ENCODE results near the gene CSTF1. TPM values are rescaled to one million over a fixed set of nuclear protein-coding genes. Genes with fewer than 3 reads are reported as not detected.

CSTF1 gene
- total and polyA plus RNA-seq, 8 donors, result 30.0 to 44.6 (median 41.5) TPM

DNA sequence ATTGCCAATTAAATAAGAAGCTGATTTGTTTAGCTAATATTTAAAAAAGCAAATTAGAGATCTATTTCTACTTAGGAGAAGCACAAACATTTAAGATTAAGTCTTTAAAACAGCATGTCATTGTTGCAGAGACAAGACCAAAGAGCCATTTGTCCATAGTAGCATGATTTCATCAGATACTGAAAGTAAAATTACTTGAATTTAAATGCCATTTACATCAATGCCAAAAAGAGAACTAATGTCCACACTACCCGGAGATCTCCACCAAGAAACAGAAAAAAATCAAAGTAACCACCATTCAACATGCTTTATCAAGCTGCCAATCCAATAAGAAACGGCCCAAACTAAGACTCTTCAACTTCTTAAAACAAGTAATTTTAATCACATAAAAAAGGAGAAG lies 16.1 kb upstream of the CSTF1 start:
- Histone ChIP-seq H3K27ac (peak overlapping the region in 1 of 2 donors; percentile 24), H3K4me1 (peaks cover 0 to 9% of the 10 kb centered on the region in 2 donors), H3K4me3 (no peak overlapping the region), H3K27me3 (no peaks in the 10 kb centered on the region), H3K9me3 (no peaks in the 10 kb centered on the region), H3K36me3 (peaks cover 0 to 6% of the 10 kb centered on the region in 2 donors)
- no peak for DNase-seq
- intact Hi-C loops (cut with DNase I), result no loop called here
- no peak for TF ChIP-seq CTCF (IDR thresholded peaks at IDR 0.05)
- no peak for ATAC-seq

DNA sequence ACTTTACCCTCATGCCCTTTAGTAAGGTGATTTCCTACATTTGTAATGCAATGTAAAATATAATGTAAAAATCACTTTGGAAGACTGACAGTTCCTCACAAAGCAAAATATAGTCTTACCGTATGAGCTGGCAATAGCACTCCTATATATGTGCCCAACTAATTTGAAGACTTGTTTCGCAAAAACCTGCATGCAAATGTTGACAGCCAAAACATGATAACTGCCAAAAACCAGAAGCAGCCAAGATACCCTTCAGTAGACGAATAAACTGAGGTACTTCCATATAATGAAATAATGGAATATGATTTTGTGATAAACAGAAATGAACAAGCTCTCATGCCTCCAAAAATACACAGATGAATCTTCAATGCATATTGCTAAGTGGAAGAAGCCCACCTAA lies 14.1 kb upstream of the CSTF1 start:
- DNase-seq, result no peak
- TF ChIP-seq CTCF (IDR thresholded peaks at IDR 0.05), result no peak
- no peak for ATAC-seq
- Histone ChIP-seq H3K4me1 (peaks cover 0 to 9% of the 10 kb centered on the region in 2 donors), H3K4me3 (no peak overlapping the region), H3K9me3 (no peaks in the 10 kb centered on the region), H3K27ac (no peak overlapping the region), H3K36me3 (no peaks in the 10 kb centered on the region), H3K27me3 (no peaks in the 10 kb centered on the region)
- intact Hi-C loops (cut with DNase I), result no loop called here

DNA sequence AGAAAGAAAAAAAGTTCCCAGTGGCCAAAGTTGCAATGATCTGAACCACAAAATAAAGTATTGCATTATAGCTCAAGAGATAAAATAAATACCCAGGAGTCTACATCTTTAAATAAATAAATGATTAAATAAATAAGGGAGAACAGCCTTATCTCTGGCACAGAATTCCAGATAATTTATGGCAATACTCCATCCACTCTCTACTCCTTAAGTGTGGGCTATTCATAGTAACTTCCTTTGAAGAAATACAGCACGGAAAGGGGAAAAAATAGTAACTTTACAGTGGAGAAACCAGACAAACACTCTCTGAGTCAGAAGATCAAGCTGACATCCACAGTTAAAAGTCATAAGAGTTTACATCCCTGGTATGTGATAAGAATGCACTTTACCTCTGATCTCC lies 12.1 kb upstream of the CSTF1 start:
- peak in 1 of 4 donors; percentile 40 for DNase-seq
- Histone ChIP-seq H3K9me3 (no peaks in the 10 kb centered on the region), H3K27ac (no peak overlapping the region), H3K36me3 (peaks cover 0 to 6% of the 10 kb centered on the region in 2 donors), H3K27me3 (no peaks in the 10 kb centered on the region), H3K4me1 (peaks cover 0 to 4% of the 10 kb centered on the region in 2 donors), H3K4me3 (no peak overlapping the region)
- intact Hi-C loops (cut with DNase I), result no loop called here
- peak; percentile 74 for ATAC-seq
- no peak for TF ChIP-seq CTCF (IDR thresholded peaks at IDR 0.05)

DNA sequence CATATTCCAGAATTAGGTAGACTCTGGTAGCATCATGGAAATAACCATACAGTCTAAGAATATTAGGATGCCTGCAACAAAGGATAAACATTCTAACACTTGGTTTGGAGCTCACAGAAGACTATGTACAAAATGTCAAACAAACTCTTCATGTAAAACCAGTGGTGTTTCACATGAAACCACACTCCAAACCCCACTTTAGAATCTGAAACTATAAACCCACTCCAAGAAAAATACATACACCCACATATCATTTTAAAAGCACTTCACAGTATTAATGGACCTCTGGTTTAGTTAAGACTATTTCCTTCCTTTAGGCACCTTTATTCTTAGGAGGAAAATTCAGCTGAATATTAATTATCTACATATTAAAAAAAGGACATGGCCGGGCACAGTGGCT lies 10.9 kb upstream of the CSTF1 start:
- TF ChIP-seq CTCF (IDR thresholded peaks at IDR 0.05), result no peak
- DNase-seq (no peak), ATAC-seq (no peak)
- peaks cover 0 to 4% of the 10 kb centered on the region in 2 donors for H3K4me1 ChIP-seq
- H3K27ac ChIP-seq, result no peak overlapping the region
- no peak overlapping the region for H3K4me3 ChIP-seq
- peaks cover 0 to 18% of the 10 kb centered on the region in 2 donors for H3K36me3 ChIP-seq
- intact Hi-C loops (cut with DNase I), result no loop called here
- no peaks in the 10 kb centered on the region for H3K27me3 ChIP-seq
- H3K9me3 ChIP-seq, result no peaks in the 10 kb centered on the region

GRCh38 chr20:56382696-56383095 lies 9.7 kb upstream of the CSTF1 start:
- no peak for ATAC-seq
- no peak overlapping the region for H3K27ac ChIP-seq

More at GRCh38 chr20:56382696-56383095, 9.7 kb upstream of the CSTF1 start:
- H3K36me3 ChIP-seq, result peaks cover 0 to 18% of the 10 kb centered on the region in 2 donors
- no peak for DNase-seq
- intact Hi-C loops (cut with DNase I), result no loop called here
- TF ChIP-seq CTCF (IDR thresholded peaks at IDR 0.05), result no peak
- no peak overlapping the region for H3K4me3 ChIP-seq
- H3K9me3 ChIP-seq, result no peaks in the 10 kb centered on the region
- H3K27me3 ChIP-seq, result no peaks in the 10 kb centered on the region
- peaks cover 0 to 4% of the 10 kb centered on the region in 2 donors for H3K4me1 ChIP-seq

Data from left lung (tissue), 10 donors.